ENCODE results near the gene SELPLG. TPM values are rescaled to one million over a fixed set of nuclear protein-coding genes. Genes with fewer than 3 reads are reported as not detected.
"Not testable (repeated sequence)": the region's sequence is repeated elsewhere in the genome, so short reads cannot be mapped to it uniquely, and the experiment has no call there.

Gene SELPLG
- total RNA-seq, 1 experiment from 2014 or later, result 0.34 TPM

GRCh38 chr12:108664338-108665258, 30.9 kb upstream of the SELPLG start:
- CTCF ChIA-PET, result interaction anchor here (0.5 to 1.7 kb wide), 8 partner anchors 12 to 285 kb away, joined by 3 to 17 read pairs (median 3); no protein-coding TSS in a partner anchor
- intact Hi-C loops (cut with micrococcal nuclease; ENCODE audit: unreplicated experiment), result loop anchor here (1.0 to 5.0 kb wide), 4 partner anchors 66 to 429 kb away; partner anchors contain the start of genes ALKBH2 and CORO1C
- Histone ChIP-seq H3K27ac (ENCODE audit: low read depth, low read length, poor library complexity, severe bottlenecking) (peak overlapping the region; percentile 46), H3K36me3 (ENCODE audit: insufficient read depth, low read length, poor library complexity, severe bottlenecking) (no peaks in the 10 kb centered on the region), H3K9me3 (ENCODE audit: low read depth, low read length, poor library complexity, severe bottlenecking) (no peaks in the 10 kb centered on the region), H3K4me1 (ENCODE audit: insufficient read depth, low read length, poor library complexity, severe bottlenecking) (peaks cover 45% of the 10 kb centered on the region), H3K27me3 (replicated peaks; ENCODE audit: insufficient read depth, low read depth, low read length, poor library complexity) (no peaks in the 10 kb centered on the region), H3K4me3 (ENCODE audit: low read depth, low read length, poor library complexity, severe bottlenecking) (no peak overlapping the region)
- TF ChIP-seq CTCF (conservative IDR thresholded peaks at IDR 0.05; ENCODE audit: low read depth, low read length), result peak; percentile 92
- no peak for TF ChIP-seq EZH2 (IDR thresholded peaks at IDR 0.05; ENCODE audit: borderline replicate concordance, low read depth, low read length, poor library complexity, severe bottlenecking)
- DNase-seq (ENCODE audit: low spot score), result peak; percentile 95
- POLR2A ChIA-PET (ENCODE audit: low non-redundant PET), result no interaction called here
- no TSS peak for BruUV-seq (replicated peaks)

- Histone ChIP-seq H3K4me3 (ENCODE audit: low read depth, low read length, poor library complexity, severe bottlenecking) (no peak overlapping the region), H3K36me3 (ENCODE audit: insufficient read depth, low read length, poor library complexity, severe bottlenecking) (peaks cover 6% of the 10 kb centered on the region), H3K4me1 (ENCODE audit: insufficient read depth, low read length, poor library complexity, severe bottlenecking) (peaks cover 37% of the 10 kb centered on the region), H3K27me3 (replicated peaks; ENCODE audit: insufficient read depth, low read depth, low read length, poor library complexity) (no peaks in the 10 kb centered on the region), H3K9me3 (ENCODE audit: low read depth, low read length, poor library complexity, severe bottlenecking) (no peaks in the 10 kb centered on the region), H3K27ac (ENCODE audit: low read depth, low read length, poor library complexity, severe bottlenecking) (peak overlapping the region; percentile 20)
- intact Hi-C loops (cut with micrococcal nuclease; ENCODE audit: unreplicated experiment), result loop anchor here (1.0 to 2.0 kb wide), 2 partner anchors 67 to 140 kb away; partner anchors contain the start of gene CORO1C
- TF ChIP-seq CTCF (conservative IDR thresholded peaks at IDR 0.05; ENCODE audit: low read depth, low read length) (no peak), EZH2 (IDR thresholded peaks at IDR 0.05; ENCODE audit: borderline replicate concordance, low read depth, low read length, poor library complexity, severe bottlenecking) (no peak)
- no peak for DNase-seq (ENCODE audit: low spot score)
- BruUV-seq (replicated peaks), result no TSS peak
- CTCF ChIA-PET, result interaction anchor here (0.5 to 1.7 kb wide), 2 partner anchors 138 to 140 kb away, joined by 8 to 17 read pairs; no protein-coding TSS in a partner anchor
- POLR2A ChIA-PET (ENCODE audit: low non-redundant PET), result no interaction called here
These were observed 29.8 kb upstream of the SELPLG start for GRCh38 chr12:108663324-108664015.

GRCh38 chr12:108658115-108658514, 24.4 kb upstream of the SELPLG start:
- peaks cover 21% of the 10 kb centered on the region for H3K36me3 ChIP-seq (ENCODE audit: insufficient read depth, low read length, poor library complexity, severe bottlenecking)
- intact Hi-C loops (cut with micrococcal nuclease; ENCODE audit: unreplicated experiment); H3K4me1 ChIP-seq (ENCODE audit: insufficient read depth, low read length, poor library complexity, severe bottlenecking); DNase-seq (ENCODE audit: low spot score); BruUV-seq (replicated peaks); H3K9me3 ChIP-seq (ENCODE audit: low read depth, low read length, poor library complexity, severe bottlenecking); CTCF ChIA-PET; H3K27ac ChIP-seq (ENCODE audit: low read depth, low read length, poor library complexity, severe bottlenecking); POLR2A ChIA-PET (ENCODE audit: low non-redundant PET); H3K27me3 ChIP-seq (replicated peaks; ENCODE audit: insufficient read depth, low read depth, low read length, poor library complexity); H3K4me3 ChIP-seq (ENCODE audit: low read depth, low read length, poor library complexity, severe bottlenecking): not testable (repeated sequence)

Measured in A673 (cell line).